Glutamatergic neuron (in vitro differentiated cells): ENCODE measurements around the gene OR8D1. TPM values are rescaled to one million over a fixed set of nuclear protein-coding genes. Genes with fewer than 3 reads are reported as not detected.
"Not testable (repeated sequence)": the region's sequence is repeated elsewhere in the genome, so short reads cannot be mapped to it uniquely, and the experiment has no call there.

Experiments used
- DNase-seq: peaks from one replicate; pipeline ENCODE4 v3.0.0; 2022
- H3K27ac Mint-ChIP-seq: one replicate; pipeline ENCODE4 v1.8.0; 2020; ENCODE audit warnings: mild to moderate bottlenecking, mixed read lengths, inconsistent platforms; ENCODE audit not compliant: unreplicated experiment
- H3K27me3 Mint-ChIP-seq: one replicate; pipeline ENCODE4 v1.8.0; 2020; ENCODE audit warnings: mild to moderate bottlenecking, moderate library complexity, mixed read lengths, inconsistent platforms; ENCODE audit not compliant: unreplicated experiment
- H3K36me3 Mint-ChIP-seq: one replicate; pipeline ENCODE4 v1.8.0; 2020; ENCODE audit warnings: mild to moderate bottlenecking, mixed read lengths, inconsistent platforms; ENCODE audit not compliant: unreplicated experiment
- H3K4me1 Mint-ChIP-seq: one replicate; pipeline ENCODE4 v1.8.0; 2020; ENCODE audit warnings: mild to moderate bottlenecking, low read depth, mixed read lengths, inconsistent platforms; ENCODE audit not compliant: unreplicated experiment
- H3K4me3 Mint-ChIP-seq: one replicate; pipeline ENCODE4 v1.8.0; 2020; ENCODE audit warnings: mild to moderate bottlenecking, mixed read lengths, inconsistent platforms; ENCODE audit not compliant: unreplicated experiment
- H3K9me3 Mint-ChIP-seq: one replicate; pipeline ENCODE4 v1.8.0; 2020; ENCODE audit warnings: mild to moderate bottlenecking, moderate library complexity, mixed read lengths, inconsistent platforms; ENCODE audit not compliant: unreplicated experiment
- total RNA-seq: library from RNA; stranded (reverse); fragmentation: NEBNext Ultra II Directional; extraction: Animal tissue kit (Norgen Biotek cat#: 25700); gene quantifications from one replicate; pipeline ENCODE4 v1.2.1, GENCODE V29; 2021; ENCODE audit not compliant: unreplicated experiment
- TF ChIP-seq, protein P1 (sequence below): fragments of 200-600 bp; sonication (generic); IDR thresholded peaks from one replicate; pipeline ENCODE4 v1.5.0; 2021; ENCODE audit not compliant: partially characterized antibody, unreplicated experiment

The OR8D1 gene
- total RNA-seq, 1 donor from 2014 or later: not detected

DNA sequence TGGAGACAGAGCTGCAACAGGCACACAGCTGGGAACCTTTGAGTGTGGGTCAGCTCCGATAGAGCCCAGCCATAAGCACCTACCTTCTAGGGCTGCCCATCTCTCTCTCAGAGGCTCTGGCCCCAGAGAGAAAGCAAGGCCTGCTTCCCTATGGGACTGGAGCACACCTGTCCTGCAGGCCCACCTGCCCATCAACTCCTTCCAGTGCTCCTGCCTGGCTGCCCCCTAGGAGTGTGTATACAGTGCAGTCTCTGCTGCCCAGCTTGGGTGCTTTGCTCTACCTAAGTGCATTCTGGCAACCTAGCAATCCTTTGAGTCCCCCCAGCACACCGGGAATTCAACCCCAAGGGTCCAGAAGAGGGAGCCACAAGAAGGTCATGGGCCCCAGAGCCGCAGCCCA, 36.5 kb downstream of the OR8D1 start:
- no peak for DNase-seq
- Mint-ChIP-seq H3K27me3 (peaks cover 3% of the 10 kb centered on the region), H3K4me1 (no peaks in the 10 kb centered on the region), H3K9me3 (peaks cover 2% of the 10 kb centered on the region), H3K27ac (no peak overlapping the region), H3K4me3 (no peak overlapping the region), H3K36me3 (no peaks in the 10 kb centered on the region)
- TF ChIP-seq, protein P1, sequence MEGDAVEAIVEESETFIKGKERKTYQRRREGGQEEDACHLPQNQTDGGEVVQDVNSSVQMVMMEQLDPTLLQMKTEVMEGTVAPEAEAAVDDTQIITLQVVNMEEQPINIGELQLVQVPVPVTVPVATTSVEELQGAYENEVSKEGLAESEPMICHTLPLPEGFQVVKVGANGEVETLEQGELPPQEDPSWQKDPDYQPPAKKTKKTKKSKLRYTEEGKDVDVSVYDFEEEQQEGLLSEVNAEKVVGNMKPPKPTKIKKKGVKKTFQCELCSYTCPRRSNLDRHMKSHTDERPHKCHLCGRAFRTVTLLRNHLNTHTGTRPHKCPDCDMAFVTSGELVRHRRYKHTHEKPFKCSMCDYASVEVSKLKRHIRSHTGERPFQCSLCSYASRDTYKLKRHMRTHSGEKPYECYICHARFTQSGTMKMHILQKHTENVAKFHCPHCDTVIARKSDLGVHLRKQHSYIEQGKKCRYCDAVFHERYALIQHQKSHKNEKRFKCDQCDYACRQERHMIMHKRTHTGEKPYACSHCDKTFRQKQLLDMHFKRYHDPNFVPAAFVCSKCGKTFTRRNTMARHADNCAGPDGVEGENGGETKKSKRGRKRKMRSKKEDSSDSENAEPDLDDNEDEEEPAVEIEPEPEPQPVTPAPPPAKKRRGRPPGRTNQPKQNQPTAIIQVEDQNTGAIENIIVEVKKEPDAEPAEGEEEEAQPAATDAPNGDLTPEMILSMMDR: no peak

DNA sequence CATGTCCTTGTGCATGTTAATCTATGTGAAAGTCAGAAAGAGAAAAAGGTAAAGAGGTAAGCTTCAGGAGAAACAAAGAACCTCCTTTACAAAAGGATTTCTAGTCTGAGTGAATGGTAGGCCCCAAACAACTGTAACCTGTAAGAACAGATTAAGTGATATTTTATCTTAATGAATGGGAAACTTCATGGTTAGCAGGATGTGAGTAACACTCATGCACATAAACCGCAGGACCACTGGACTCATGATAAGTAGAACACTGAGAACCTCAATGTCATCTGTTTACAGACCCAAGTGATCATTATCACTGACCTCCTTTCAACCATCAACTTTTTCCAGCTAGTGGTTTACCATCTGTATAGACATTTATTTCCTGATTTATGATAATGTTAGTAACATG, 37.7 kb downstream of the OR8D1 start:
- TF ChIP-seq, protein P1: no peak
- H3K27me3 Mint-ChIP-seq: peaks cover 3% of the 10 kb centered on the region
- H3K4me3 Mint-ChIP-seq: no peak overlapping the region
- H3K9me3 Mint-ChIP-seq: no peaks in the 10 kb centered on the region
- H3K27ac Mint-ChIP-seq: no peak overlapping the region
- no peaks in the 10 kb centered on the region for H3K36me3 Mint-ChIP-seq
- H3K4me1 Mint-ChIP-seq: peaks cover 2% of the 10 kb centered on the region
- no peak for DNase-seq

DNA sequence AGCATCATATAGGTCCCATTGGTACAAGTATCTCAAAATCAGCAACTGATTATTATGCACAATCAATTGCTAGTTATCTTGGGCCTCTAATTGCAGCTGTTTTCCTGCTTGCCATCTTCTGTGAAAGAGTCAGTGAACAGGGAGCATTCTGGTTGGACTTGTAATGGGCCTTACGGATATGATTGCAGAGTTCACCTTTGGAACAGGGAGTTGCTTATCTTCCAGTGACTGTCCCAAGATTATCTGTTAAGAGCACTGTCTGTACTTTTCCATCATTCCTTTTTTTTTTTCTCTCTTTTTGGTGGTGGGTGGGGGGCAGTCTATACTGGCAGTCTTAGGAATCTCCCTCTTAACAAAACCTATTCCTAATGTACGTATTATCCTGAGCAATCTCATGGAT, 39.7 kb downstream of the OR8D1 start:
- no peak overlapping the region for H3K4me3 Mint-ChIP-seq
- H3K27me3 Mint-ChIP-seq: peaks cover 3% of the 10 kb centered on the region
- H3K36me3 Mint-ChIP-seq: no peaks in the 10 kb centered on the region
- H3K9me3 Mint-ChIP-seq: no peaks in the 10 kb centered on the region
- TF ChIP-seq, protein P1: no peak
- no peak overlapping the region for H3K27ac Mint-ChIP-seq
- DNase-seq: no peak
- H3K4me1 Mint-ChIP-seq: peaks cover 6% of the 10 kb centered on the region

DNA sequence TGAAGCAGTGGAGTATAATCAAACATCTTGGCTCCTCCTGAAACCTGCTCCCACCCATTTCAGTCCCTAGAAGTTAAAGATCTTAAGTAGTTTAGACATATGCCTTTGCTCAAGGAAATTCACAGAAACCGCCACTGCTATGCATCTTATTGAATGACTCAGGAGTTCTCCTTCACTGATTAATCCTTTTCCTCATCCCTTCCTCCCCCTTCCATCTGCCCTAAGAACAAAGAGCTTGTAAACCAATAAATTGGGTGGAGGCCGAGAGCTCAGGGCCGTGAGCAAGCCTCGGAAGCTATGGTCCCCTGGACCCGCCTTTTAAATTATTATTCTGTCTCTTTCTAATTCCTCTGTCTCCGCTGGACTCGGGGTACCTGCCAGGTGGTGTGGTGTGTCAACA, 42.9 kb downstream of the OR8D1 start:
- H3K4me3 Mint-ChIP-seq, H3K27me3 Mint-ChIP-seq, H3K4me1 Mint-ChIP-seq, H3K9me3 Mint-ChIP-seq, DNase-seq, H3K36me3 Mint-ChIP-seq: not testable (repeated sequence)
- H3K27ac Mint-ChIP-seq: peak overlapping the region; percentile 74

DNA sequence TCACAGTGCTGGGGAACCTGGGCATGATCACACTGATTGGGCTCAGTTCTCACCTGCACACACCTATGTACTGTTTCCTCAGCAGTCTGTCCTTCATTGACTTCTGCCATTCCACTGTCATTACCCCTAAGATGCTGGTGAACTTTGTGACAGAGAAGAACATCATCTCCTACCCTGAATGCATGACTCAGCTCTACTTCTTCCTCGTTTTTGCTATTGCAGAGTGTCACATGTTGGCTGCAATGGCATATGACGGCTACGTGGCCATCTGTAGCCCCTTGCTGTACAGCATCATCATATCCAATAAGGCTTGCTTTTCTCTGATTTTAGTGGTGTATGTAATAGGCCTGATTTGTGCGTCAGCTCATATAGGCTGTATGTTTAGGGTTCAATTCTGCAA, 48.7 kb downstream of the OR8D1 start:
- not testable (repeated sequence) for H3K4me3 Mint-ChIP-seq, H3K36me3 Mint-ChIP-seq, H3K27me3 Mint-ChIP-seq, H3K9me3 Mint-ChIP-seq, DNase-seq
- H3K27ac Mint-ChIP-seq: peak overlapping the region; percentile 65
- H3K4me1 Mint-ChIP-seq: peaks cover 11% of the 10 kb centered on the region

DNA sequence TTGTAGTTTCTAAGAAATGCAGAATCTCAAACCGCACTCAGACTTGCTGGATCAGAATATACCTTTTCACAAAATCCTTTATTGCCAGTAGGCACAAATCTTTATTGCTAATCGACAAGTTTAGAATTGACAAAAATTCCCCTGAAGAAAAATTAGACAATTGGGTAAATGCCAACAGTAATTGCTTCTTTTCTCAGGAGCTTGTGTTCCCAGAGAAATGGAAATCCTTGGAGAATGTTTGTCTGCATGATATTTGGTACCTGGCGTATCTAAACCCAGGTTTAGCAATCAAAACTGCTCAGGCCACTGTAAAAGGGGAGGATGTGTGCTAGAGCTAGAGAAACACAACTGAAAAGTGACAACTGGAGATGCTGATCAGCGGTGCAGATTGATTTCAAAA, 57.7 kb downstream of the OR8D1 start, which contains the start of gene OR8G5:
Gene OR8G5, plus strand, starts transcription at position 301 of the 400 bp plus-strand sequence. CDS start 8,556 bp downstream, outside the sequence.
- Mint-ChIP-seq H3K27me3 (no peaks in the 10 kb centered on the region), H3K36me3 (no peaks in the 10 kb centered on the region), H3K27ac (no peak within 1 kb of the TSS), H3K4me1 (no peaks in the 10 kb centered on the region), H3K9me3 (no peaks in the 10 kb centered on the region), H3K4me3 (no peak within 1 kb of the TSS)
- TF ChIP-seq, protein P1: no peak
- DNase-seq: no peak

Other genes starting within 250 kb of the OR8D1 start
- gene VWA5A, start 198.5 kb downstream of the OR8D1 start, total RNA-seq: 2.6 TPM
- 0.29 TPM for gene OR10D3, start 130.6 kb downstream of the OR8D1 start, total RNA-seq
- not detected for gene OR8G1, start 72.9 kb downstream of the OR8D1 start, total RNA-seq
- not detected for gene OR8G5, start 57.6 kb downstream of the OR8D1 start, total RNA-seq
- not detected for gene OR8D2, start 6.2 kb upstream of the OR8D1 start, total RNA-seq
- gene OR8B2, start 70.5 kb upstream of the OR8D1 start, total RNA-seq: not detected
- not detected for gene OR8B3, start 85.1 kb upstream of the OR8D1 start, total RNA-seq
- not detected for gene OR8B4, start 110.9 kb upstream of the OR8D1 start, total RNA-seq
- gene OR8B8, start 131.7 kb upstream of the OR8D1 start, total RNA-seq: not detected
- not detected for gene OR8B12, start 229.7 kb upstream of the OR8D1 start, total RNA-seq